Hematopoietic multipotent progenitor cell treated with erythropoietin and hydrocortisone succinate and interleukin-3 and kit ligand, for 15 days (in vitro differentiated cells): ENCODE measurements around the gene SH3PXD2A.
A peak's percentile ranks its signal among the peaks of the same experiment; 100 is the strongest.

Experiments used
- DNase-seq: peaks from one replicate; pipeline ENCODE4 v3.0.0-alpha.2; 2015; ENCODE audit warnings: low spot score

Gene SH3PXD2A

GRCh38 chr10:103685880-103686669, 169.3 kb downstream of the SH3PXD2A start:
- peak; percentile 77 for DNase-seq

- DNase-seq: no peak
These were observed 171.5 kb downstream of the SH3PXD2A start for GRCh38 chr10:103683851-103684250.

GRCh38 chr10:103682631-103683030, 172.7 kb downstream of the SH3PXD2A start:
- no peak for DNase-seq

GRCh38 chr10:103681617-103682399, 173.6 kb downstream of the SH3PXD2A start:
- DNase-seq: no peak

- no peak for DNase-seq
These were observed 174.5 kb downstream of the SH3PXD2A start for GRCh38 chr10:103680869-103681236.

DNA sequence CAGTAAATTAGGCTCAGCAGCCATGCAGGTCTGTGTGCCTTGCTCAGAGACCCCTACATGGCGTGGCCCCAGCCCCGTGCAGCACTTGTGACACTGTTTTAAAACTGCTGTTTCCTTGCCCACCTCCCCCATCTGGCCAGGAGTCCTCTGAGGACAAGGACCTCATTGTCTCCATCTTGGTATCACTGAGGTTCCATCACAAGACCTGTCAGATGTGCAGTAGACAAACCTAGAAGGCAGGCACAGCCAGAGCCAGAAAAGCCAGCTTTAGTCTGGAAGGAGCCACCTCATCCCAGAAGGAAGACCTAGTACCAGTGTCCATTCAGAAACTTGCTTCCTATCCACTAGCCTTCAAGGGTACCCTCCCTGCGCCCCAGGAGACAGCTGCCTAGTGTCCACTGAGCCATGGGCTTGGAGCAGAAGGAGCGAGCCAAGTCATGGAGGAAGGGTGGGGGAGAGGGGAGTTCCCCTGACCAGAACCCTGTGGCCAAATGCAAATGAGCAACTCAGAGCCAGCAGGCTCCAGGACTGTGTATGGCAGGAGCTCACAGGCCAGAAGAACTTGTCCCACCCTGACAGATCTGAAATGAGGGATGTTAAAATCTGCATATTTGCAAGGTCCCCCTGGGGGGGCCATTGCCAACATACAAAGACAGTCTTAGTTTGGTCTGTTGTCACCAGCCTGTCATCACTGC, 176.1 kb downstream of the SH3PXD2A start:
- no peak for DNase-seq

DNA sequence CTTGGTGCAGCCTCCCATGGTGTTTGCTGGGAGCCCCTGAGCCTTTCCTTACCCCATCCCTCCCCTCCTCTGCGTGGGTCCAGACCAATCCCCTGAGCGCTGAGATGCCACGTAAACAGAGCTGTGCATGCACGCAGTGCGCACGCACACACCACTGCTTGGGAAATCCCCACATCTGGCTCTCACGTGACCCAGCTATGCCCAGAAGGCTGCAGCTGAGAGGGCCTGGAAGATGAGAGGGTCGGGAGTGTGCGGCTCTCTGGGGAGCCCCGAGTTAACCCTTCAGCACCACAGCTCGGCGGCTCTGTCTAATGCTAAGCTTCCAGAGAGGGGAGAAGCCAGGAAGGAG, 177.2 kb downstream of the SH3PXD2A start:
- no peak for DNase-seq

GRCh38 chr10:103677486-103678177, 177.7 kb downstream of the SH3PXD2A start:
- DNase-seq: no peak

- no peak for DNase-seq
These were observed 178.4 kb downstream of the SH3PXD2A start for GRCh38 chr10:103676851-103677417.

GRCh38 chr10:103676058-103676785, 179.2 kb downstream of the SH3PXD2A start:
- DNase-seq: no peak

GRCh38 chr10:103673606-103674005, 181.8 kb downstream of the SH3PXD2A start:
- no peak for DNase-seq

DNA sequence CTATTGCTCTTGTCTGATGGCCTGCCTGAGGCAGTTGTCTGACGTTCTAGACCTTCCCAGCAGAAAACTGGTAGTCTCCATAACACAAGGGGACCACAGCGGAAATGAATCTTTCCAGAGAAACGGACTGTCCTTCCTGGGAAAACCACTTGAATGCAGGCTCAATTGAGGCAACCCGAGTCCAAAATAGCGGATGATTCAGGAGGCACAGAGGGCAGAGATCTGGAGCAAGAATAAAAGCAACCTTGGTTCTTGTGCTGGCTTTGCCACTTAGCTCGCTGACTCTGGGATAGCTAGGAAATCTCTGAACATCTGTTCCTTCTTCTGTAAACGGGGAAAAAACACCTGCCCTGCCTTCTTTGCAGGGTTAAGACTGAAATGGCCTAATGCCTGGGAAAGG, 183.0 kb downstream of the SH3PXD2A start:
- no peak for DNase-seq

DNA sequence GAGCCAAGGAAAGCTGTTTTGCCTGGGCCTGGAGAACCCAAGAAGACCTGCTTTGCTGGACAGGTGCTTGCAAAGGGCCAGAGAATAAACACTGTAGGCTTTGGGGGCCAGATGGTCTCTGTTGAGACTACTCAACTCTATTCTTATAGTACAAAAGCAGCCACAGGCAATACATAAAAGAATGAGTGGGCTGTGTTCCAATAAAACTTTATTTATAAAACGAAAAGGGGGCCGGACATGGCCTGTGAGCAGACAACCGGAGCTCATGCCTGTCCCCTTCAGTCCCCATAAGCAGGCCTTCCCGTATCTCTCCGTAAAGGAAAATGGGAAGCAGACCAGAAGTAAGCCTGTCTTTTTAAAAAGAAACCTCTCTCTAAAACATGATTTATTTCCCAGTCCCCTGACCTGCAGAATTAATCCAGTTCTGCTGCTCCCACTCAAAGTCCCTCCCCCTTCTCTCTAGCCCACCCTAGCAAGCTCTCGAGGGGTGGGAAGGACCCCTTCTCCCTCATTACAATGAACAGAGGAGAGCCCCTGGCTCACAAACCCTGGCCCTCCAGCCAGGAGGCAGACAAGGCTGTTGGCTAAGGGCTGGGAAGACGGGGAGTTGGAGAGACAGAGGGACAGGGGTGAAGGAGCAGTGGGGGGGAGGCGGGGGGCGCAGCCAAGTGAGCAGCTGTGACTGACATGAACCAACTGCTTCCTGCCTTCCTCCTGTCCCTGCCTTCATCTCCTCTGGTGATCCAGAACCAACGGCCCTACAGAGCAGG, 184.1 kb downstream of the SH3PXD2A start:
- no peak for DNase-seq

GRCh38 chr10:103669944-103670343, 185.4 kb downstream of the SH3PXD2A start:
- no peak for DNase-seq

DNA sequence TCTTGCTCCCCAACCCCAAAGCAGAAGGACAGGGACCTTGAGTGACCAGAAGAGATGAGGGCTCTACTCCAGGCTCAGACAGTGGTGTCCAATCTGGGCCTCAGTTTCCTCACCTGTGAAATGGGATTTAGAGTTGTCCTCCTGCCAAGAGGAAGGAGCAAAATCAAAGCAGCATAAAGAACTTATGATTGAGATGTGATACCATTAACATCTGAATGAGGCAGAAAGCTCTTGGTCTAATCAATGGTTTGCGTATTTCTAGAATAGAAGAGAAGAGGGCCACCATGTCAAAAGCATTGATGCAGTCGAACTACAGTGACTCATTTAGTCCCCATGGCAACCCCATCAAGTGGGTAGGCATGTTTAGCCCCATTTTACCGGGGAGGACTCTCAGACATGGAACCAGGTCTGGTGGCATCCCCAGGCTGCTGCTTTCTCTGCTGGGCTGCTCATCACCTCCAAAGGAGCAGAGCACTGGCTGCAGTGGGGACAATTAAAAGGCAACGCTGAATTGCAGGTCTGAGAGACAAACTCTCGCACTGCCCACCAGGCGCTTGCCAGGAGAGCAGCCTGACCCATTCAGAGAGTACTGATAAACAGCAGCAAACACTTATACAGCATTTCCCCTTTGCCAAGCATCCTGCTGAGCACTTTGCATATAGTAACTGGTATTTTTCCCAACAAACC, 186.0 kb downstream of the SH3PXD2A start:
- no peak for DNase-seq

DNA sequence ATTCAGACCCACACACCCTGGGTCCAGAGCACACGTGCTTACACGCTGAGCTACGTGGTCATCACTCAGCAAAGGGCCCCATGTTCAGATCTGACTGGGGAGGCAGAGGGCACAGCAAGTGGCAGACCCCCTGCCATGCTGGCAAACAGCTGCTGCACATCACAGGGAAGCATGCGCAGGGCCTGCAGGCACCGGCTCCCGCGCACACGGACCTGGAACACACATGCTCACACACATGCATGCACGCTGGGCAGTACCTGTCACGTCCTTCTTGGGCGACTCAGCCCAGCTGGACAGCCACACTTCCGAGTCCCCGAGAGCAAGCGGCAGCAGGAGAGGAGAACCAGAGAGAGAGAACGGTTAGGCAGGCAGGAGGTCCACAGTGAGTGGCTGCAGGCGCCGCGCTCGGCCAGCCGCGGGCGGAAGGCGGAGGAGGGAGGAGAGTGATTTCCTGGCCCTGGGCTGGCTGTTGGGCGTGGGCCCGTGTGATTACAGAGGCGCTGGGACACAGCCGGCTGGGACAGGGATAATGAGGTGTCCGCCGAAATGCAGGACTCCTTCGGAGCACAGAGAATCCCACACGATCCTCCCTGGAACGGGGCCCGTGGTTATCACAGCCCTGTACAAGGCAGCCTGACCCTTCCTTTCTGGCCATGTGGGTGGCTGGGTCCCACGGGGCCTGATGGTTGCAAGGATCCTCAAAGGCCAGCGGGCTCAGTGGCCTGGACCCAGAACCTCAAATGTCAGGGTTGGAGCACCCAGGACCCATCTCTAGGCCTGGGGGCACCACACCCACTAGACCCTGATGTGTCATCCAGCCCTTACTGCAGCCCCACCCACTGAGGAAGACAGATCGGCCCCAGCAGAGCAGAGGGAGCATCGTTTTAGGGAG, 186.8 kb downstream of the SH3PXD2A start:
- DNase-seq: no peak

- DNase-seq: no peak
These were observed 188.0 kb downstream of the SH3PXD2A start for GRCh38 chr10:103667356-103667755.

DNA sequence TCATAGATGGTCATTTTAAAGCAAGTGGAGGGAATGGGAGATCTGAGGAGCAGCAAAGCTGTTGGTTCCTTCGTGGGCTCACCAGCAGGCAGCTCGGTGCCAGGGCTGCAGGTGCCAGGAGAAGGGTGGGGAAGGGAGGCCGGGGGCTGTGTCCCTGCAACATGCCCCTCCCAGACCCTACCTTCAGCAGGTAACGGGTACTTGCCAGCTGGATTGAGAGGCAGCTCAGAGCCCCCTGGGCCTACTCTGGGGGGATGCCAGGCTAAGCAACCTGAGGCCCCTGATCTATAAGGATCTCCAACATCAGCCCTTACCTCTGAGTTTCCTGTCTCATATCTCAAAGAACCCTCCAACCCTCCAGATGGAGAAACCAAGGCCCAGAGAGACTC, 188.6 kb downstream of the SH3PXD2A start:
- DNase-seq: no peak
